ENCODE measurements around the gene THBS3.
A peak's percentile ranks its signal among the peaks of the same experiment; 100 is the strongest.
"Not testable (repeated sequence)": the region's sequence is repeated elsewhere in the genome, so short reads cannot be mapped to it uniquely, and the experiment has no call there.

Gene THBS3

GRCh38 chr1:155174324-155175280 is 33.1 kb downstream of the THBS3 start:
- peak; percentile 14 for DNase-seq (ENCODE audit: low read depth, low spot score)

DNA sequence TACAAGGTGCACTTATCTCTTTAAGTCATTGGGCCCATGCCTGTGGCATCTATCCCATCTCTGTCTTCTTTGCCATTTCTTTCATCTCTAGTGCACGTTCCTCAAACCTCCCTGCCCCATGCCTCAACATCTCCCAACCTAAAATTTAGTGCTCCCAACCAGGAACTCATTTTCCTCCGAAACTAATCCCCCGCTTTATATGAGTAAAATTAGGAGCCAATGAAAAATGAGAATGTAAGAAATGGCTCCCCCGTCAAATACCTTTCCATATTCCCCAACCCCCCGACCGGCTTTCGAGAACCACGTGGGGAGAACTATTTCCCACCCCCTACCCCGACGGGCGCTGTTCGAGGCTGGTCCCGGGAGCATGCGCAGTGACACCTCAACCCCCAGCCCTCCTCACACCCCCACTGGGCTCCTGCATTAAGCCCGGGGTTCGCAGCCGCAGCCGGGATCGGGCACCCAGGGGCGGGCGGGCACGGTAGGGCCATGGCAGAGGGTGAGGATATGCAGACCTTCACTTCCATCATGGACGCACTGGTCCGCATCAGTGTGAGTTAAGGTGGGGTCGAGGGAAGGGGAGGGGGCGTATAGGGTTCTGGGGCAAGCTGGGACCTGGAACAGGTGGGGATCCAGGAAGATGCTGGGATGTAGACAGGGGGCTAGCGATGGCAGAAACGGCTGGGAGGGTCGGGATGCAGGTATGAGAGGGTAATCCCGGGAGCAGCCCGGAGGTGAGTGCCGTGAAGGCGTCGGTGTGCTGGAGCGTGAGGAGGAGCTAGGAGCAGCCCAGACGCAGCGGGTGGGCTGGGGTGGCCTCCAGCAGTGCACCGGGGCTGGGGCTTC is 34.0 kb downstream of the THBS3 start, which contains the start of gene TRIM46:
TRIM46 (plus strand) TSS at position 372 of the 846 bp plus-strand sequence; CDS start at position 490, 118 bp downstream.
- peak; percentile 57 for DNase-seq (ENCODE audit: low read depth, low spot score)

- DNase-seq (ENCODE audit: low read depth, low spot score) = peak; percentile 98
Measured at GRCh38 chr1:155172732-155173477, 34.8 kb downstream of the THBS3 start, which contains the start of gene KRTCAP2. Gene KRTCAP2, minus strand, starts transcription at chr1:155173304. Its CDS starts 80 bp downstream, at chr1:155173224.

- DNase-seq (ENCODE audit: low read depth, low spot score) = no peak
Measured at GRCh38 chr1:155171836-155172731, 35.6 kb downstream of the THBS3 start.

DNA sequence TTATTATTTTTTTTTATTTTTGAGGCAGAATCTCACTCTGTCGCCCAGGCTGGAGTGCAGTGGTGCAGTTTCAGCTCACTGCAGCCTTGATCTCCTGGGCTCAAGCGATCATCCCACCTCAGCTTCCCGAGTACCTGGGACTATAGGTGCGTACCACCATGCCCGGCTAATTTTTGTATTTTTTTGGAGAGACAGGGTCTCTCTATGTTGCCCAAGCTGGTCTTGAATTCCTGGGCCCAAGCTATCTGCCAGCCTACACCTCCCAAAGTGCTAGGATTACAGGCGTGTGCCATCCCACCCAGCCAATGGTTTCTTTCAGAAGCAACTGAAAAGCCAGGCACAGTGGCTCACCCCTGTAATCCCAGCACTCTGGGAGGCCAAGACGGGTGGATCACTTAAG is 36.9 kb downstream of the THBS3 start:
- no peak for DNase-seq (ENCODE audit: low read depth, low spot score)

GRCh38 chr1:155170101-155170785 is 37.5 kb downstream of the THBS3 start:
- no peak for DNase-seq (ENCODE audit: low read depth, low spot score)

DNA sequence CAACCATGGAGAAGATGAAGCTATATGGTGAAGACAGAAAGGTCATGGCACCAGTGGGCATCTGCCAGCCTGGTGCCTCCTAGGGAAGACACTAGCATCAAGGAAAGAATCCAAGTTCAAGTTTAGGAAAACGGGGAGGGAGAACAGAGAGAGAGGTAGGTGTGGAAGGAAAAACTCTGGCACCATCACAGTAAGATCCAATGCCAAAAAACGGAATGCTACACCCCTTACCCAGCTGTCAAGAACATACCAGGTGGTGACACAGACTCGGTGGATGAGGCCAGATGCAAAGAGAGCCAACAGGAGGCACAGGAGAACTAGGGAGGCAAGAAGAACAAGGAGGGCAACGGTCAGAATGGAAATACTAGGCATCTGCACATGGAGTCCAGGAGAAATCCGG is 38.2 kb downstream of the THBS3 start:
- DNase-seq (ENCODE audit: low read depth, low spot score) = no peak

GRCh38 chr1:155168456-155169210 is 39.1 kb downstream of the THBS3 start:
- no peak for DNase-seq (ENCODE audit: low read depth, low spot score)

GRCh38 chr1:155168105-155168445 is 39.6 kb downstream of the THBS3 start:
- not testable (repeated sequence) for DNase-seq (ENCODE audit: low read depth, low spot score)

- peak; percentile 95 for DNase-seq (ENCODE audit: low read depth, low spot score)
Measured at GRCh38 chr1:155167166-155168104, 40.3 kb downstream of the THBS3 start.

- peak; percentile 57 for DNase-seq (ENCODE audit: low read depth, low spot score)
Measured at GRCh38 chr1:155166471-155167165, 41.1 kb downstream of the THBS3 start.

- DNase-seq (ENCODE audit: low read depth, low spot score) = peak; percentile 61
Measured at GRCh38 chr1:155166051-155166470, 41.6 kb downstream of the THBS3 start.

- DNase-seq (ENCODE audit: low read depth, low spot score) = not testable (repeated sequence)
Measured at GRCh38 chr1:155164625-155165024, 43.1 kb downstream of the THBS3 start.

GRCh38 chr1:155163785-155164184 is 43.9 kb downstream of the THBS3 start:
- DNase-seq (ENCODE audit: low read depth, low spot score) = not testable (repeated sequence)

DNA sequence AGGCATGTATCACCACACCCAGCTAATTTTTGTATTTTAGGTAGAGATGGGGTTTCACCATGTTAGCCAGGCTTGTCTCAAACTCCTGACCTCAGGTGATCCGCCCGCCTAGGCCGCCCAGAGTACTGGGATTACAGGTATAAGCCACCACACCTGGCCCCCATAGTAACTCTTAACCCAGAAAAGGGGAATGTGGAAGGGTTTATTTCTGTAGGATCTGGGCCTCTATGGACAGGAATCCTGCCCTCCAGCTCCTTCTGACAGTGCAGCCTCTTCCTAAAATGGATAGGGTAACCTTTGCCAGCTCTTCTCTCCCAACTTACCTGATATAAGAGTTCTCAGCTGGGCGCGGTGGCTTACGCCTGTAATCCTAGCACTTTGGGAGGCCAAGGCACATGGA is 45.1 kb downstream of the THBS3 start:
- DNase-seq (ENCODE audit: low read depth, low spot score) = not testable (repeated sequence)

GRCh38 chr1:155160128-155160527 is 47.6 kb downstream of the THBS3 start:
- DNase-seq (ENCODE audit: low read depth, low spot score) = no peak

- DNase-seq (ENCODE audit: low read depth, low spot score) = peak; percentile 84
Measured at GRCh38 chr1:155158991-155159390, 48.7 kb downstream of the THBS3 start.

Data from ELF-1 (cell line).